MM.1S (cell line): Measurements from ENCODE around the gene UBAC2.
A peak's percentile ranks its signal among the peaks of the same experiment; 100 is the strongest.

Experiments used
- DNase-seq: peaks from one replicate; pipeline ENCODE4 v3.0.0-alpha.2; 2015
- H2AFZ ChIP-seq: fragments of 300-600 bp; sonication (generic); 2 replicates; pipeline ENCODE4 v1.6.0; 2016; ENCODE audit warnings: antibody characterized with exemption, low read length
- H3F3A ChIP-seq: fragments of 300-600 bp; sonication (generic); 2 replicates; pipeline ENCODE4 v1.6.1; 2016; ENCODE audit warnings: mild to moderate bottlenecking, antibody characterized with exemption, low read length, moderate library complexity, mixed read lengths; ENCODE audit not compliant: insufficient read depth
- H3K27ac ChIP-seq: fragments of 300-600 bp; sonication (generic); 2 replicates; pipeline ENCODE4 v1.5.1; 2016; ENCODE audit warnings: mild to moderate bottlenecking, low read length
- H3K27me3 ChIP-seq: fragments of 300-600 bp; sonication (generic); replicated peaks from 2 replicates; pipeline ENCODE4 v1.6.0; 2016; ENCODE audit warnings: low read length; ENCODE audit not compliant: insufficient read depth
- H3K36me3 ChIP-seq: fragments of 300-600 bp; sonication (generic); replicated peaks from 2 replicates; pipeline ENCODE4 v1.6.1; 2016; ENCODE audit warnings: mild to moderate bottlenecking, low read length, mixed read lengths; ENCODE audit not compliant: insufficient read depth
- H3K4me1 ChIP-seq: fragments of 300-600 bp; sonication (generic); 2 replicates; pipeline ENCODE4 v1.6.1; 2016; ENCODE audit warnings: low read length, mixed read lengths
- H3K4me2 ChIP-seq: fragments of 300-600 bp; sonication (generic); 2 replicates; pipeline ENCODE4 v1.6.0; 2016; ENCODE audit warnings: low read depth, low read length
- H3K4me3 ChIP-seq: fragments of 300-600 bp; sonication (generic); 2 replicates; pipeline ENCODE4 v1.5.1; 2016; ENCODE audit warnings: low read length, mixed read lengths
- H3K79me2 ChIP-seq: fragments of 300-600 bp; sonication (generic); 2 replicates; pipeline ENCODE4 v1.6.1; 2016; ENCODE audit warnings: mixed run types, low read length, mixed read lengths
- H3K9ac ChIP-seq: fragments of 300-600 bp; sonication (generic); 2 replicates; pipeline ENCODE4 v1.6.1; 2016; ENCODE audit warnings: low read length, mixed read lengths
- H3K9me2 ChIP-seq: fragments of 300-600 bp; sonication (generic); replicated peaks from 2 replicates; pipeline ENCODE4 v1.6.1; 2016; ENCODE audit warnings: mild to moderate bottlenecking, low read length, mixed read lengths; ENCODE audit not compliant: insufficient read depth
- H3K9me3 ChIP-seq: fragments of 300-600 bp; sonication (generic); replicated peaks from 2 replicates; pipeline ENCODE4 v1.6.1; 2016; ENCODE audit warnings: mild to moderate bottlenecking, low read length, mixed read lengths; ENCODE audit not compliant: insufficient read depth
- H4K20me1 ChIP-seq: fragments of 300-600 bp; sonication (generic); 2 replicates; pipeline ENCODE4 v1.6.1; 2016; ENCODE audit warnings: mild to moderate bottlenecking, low read length, moderate library complexity, mixed read lengths; ENCODE audit not compliant: insufficient read depth
- EZH2 ChIP-seq: fragments of 300-600 bp; sonication (generic); optimal IDR thresholded peaks from 2 replicates; pipeline ENCODE3; 2017; ENCODE audit warnings: low read depth, mild to moderate bottlenecking, antibody characterized with exemption, low read length, mixed read lengths
- EZH2phosphoT487 ChIP-seq: fragments of 300-600 bp; sonication (generic); IDR thresholded peaks from 2 replicates; pipeline ENCODE4 v1.6.1; 2018; ENCODE audit warnings: antibody characterized with exemption, low read length
- TF ChIP-seq, protein P1 (sequence below): fragments of 300-600 bp; sonication (generic); IDR thresholded peaks from 2 replicates; pipeline ENCODE4 v1.5.1; 2016; ENCODE audit warnings: antibody characterized with exemption, low read length, mixed read lengths

The UBAC2 gene, protein sequence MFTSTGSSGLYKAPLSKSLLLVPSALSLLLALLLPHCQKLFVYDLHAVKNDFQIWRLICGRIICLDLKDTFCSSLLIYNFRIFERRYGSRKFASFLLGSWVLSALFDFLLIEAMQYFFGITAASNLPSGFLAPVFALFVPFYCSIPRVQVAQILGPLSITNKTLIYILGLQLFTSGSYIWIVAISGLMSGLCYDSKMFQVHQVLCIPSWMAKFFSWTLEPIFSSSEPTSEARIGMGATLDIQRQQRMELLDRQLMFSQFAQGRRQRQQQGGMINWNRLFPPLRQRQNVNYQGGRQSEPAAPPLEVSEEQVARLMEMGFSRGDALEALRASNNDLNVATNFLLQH

DNA sequence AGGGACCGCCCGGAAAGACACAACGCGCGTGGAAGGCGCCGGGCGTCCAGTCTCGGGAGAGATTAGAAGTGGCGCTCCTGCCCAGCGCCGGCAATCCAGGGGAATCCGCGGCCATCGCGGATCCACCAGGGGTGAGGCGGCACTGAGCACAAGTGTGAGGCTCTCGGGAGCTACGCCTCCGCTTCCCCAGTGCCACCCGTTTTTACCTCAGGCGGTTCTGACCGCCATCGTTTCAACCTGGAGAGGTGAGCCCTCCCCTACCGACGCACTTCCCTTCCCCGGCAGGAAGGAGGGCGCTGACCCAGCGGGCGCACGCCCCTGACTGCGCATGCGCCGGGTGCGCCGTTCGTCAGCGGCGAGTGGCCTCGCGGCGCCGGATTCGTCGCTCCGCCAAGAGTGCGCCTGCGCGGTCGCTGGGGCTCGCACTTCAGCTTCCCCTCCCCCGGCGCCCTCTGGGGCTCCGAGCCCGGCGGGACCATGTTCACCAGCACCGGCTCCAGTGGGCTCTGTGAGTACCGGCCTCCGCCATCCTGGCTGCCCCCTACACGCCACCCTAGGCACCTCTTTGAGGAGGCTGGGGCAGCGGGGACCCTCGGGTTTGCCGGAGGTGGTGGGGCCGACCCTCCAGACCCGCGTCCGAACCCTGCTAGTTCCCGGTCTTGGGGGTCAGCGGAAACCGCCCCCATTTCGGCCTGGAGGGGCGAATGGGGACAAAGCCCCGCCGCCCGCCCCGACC is at the start of gene UBAC2:
Gene UBAC2 (plus strand): TSS at position 423 of the 736 bp plus-strand sequence. CDS start 55 bp downstream, at position 478.
- H3K27me3 ChIP-seq: peaks cover 25% of the 10 kb centered on the region
- peak within 1 kb of the TSS; percentile 95 for H3K9ac ChIP-seq
- TF ChIP-seq EZH2 (no peak), EZH2phosphoT487 (no peak)
- TF ChIP-seq, protein P1, sequence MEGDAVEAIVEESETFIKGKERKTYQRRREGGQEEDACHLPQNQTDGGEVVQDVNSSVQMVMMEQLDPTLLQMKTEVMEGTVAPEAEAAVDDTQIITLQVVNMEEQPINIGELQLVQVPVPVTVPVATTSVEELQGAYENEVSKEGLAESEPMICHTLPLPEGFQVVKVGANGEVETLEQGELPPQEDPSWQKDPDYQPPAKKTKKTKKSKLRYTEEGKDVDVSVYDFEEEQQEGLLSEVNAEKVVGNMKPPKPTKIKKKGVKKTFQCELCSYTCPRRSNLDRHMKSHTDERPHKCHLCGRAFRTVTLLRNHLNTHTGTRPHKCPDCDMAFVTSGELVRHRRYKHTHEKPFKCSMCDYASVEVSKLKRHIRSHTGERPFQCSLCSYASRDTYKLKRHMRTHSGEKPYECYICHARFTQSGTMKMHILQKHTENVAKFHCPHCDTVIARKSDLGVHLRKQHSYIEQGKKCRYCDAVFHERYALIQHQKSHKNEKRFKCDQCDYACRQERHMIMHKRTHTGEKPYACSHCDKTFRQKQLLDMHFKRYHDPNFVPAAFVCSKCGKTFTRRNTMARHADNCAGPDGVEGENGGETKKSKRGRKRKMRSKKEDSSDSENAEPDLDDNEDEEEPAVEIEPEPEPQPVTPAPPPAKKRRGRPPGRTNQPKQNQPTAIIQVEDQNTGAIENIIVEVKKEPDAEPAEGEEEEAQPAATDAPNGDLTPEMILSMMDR: no peak
- peak within 1 kb of the TSS; percentile 53; the same call in 1 of the 2 replicates for H3K27ac ChIP-seq
- H3F3A ChIP-seq: peaks cover 25% of the 10 kb centered on the region
- H3K79me2 ChIP-seq: peaks cover 37% of the 10 kb centered on the region
- DNase-seq: peak; percentile 97
- H4K20me1 ChIP-seq: peaks cover 23% of the 10 kb centered on the region
- H3K4me1 ChIP-seq: peaks cover 20% of the 10 kb centered on the region
- H3K9me3 ChIP-seq: no peaks in the 10 kb centered on the region
- no peaks in the 10 kb centered on the region for H3K36me3 ChIP-seq
- peak within 1 kb of the TSS; percentile 97 for H3K4me3 ChIP-seq
- peak within 1 kb of the TSS; percentile 100 for H2AFZ ChIP-seq
- no peaks in the 10 kb centered on the region for H3K9me2 ChIP-seq
- H3K4me2 ChIP-seq: peak within 1 kb of the TSS; percentile 96

DNA sequence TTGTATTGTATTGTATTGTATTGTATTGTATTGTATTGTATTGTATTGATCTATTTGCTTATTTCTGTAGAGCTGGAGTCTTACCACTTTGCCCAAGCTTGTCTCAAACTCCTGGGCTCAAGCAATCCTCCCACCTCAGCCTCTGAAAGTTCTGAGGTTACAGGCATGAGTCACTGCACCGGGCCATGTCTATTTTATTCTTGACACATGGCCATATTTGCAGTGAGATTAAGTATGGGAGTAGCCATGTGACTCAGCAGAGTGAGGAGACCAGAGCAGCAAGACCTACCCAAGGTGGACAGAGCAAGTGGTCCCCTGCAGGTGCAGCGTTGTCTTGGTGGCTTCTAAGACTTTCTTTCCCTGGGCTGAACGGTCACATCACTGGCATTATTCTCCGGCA is 49.1 kb upstream of the UBAC2 start:
- peak; percentile 66 for DNase-seq
- Histone ChIP-seq H3K9ac (no peak overlapping the region), H3K27me3 (no peaks in the 10 kb centered on the region), H3F3A (no peaks in the 10 kb centered on the region), H4K20me1 (no peaks in the 10 kb centered on the region), H3K4me2 (peak overlapping the region; percentile 8; the same call in 1 of the 2 replicates), H3K4me1 (peaks cover 17% of the 10 kb centered on the region), H3K27ac (no peak overlapping the region), H3K79me2 (no peaks in the 10 kb centered on the region), H2AFZ (no peak overlapping the region), H3K4me3 (no peak overlapping the region), H3K9me2 (no peaks in the 10 kb centered on the region), H3K9me3 (no peaks in the 10 kb centered on the region), H3K36me3 (no peaks in the 10 kb centered on the region)
- TF ChIP-seq EZH2 (no peak), EZH2phosphoT487 (no peak)
- TF ChIP-seq, protein P1: no peak

DNA sequence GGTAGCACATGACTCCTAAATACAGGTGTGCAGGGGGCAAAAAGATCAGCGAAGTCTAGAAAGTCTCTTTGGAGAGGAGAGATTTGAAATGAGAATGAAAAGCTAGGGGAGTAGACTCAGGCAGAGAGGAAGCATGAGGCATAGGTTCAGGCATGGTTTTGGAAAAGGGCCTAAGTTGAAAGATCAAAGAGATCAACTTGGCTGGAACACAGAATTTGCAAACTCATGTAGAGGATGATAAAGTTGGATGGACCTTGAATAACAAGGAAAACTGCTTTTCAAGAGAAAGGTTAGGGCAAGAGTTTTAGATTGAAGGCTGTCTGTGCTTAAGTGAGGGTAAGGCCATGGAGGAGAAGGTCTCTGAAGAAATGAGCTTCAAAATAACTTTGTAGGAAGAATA is 47.4 kb upstream of the UBAC2 start:
- Histone ChIP-seq H3F3A (no peaks in the 10 kb centered on the region), H3K9me2 (no peaks in the 10 kb centered on the region), H3K27me3 (no peaks in the 10 kb centered on the region), H3K4me1 (peaks cover 17% of the 10 kb centered on the region), H4K20me1 (no peaks in the 10 kb centered on the region), H3K9me3 (no peaks in the 10 kb centered on the region), H3K36me3 (no peaks in the 10 kb centered on the region), H3K4me3 (no peak overlapping the region), H3K9ac (no peak overlapping the region), H3K79me2 (no peaks in the 10 kb centered on the region), H2AFZ (no peak overlapping the region), H3K4me2 (no peak overlapping the region), H3K27ac (no peak overlapping the region)
- DNase-seq: no peak
- TF ChIP-seq EZH2 (no peak), EZH2phosphoT487 (no peak)
- TF ChIP-seq, protein P1: no peak
